Endothelial cell (in vitro differentiated cells): Measurements from ENCODE around the gene AFF1. TPM values are rescaled to one million over a fixed set of nuclear protein-coding genes. Genes with fewer than 3 reads are reported as not detected.

Experiments
- DNase-seq: peaks from one replicate; pipeline ENCODE4 v3.0.0; 2021; ENCODE audit warnings: low spot score
- H3K27ac Mint-ChIP-seq: one replicate; pipeline ENCODE4 v1.8.0; 2021; ENCODE audit warnings: mixed read lengths, inconsistent platforms; ENCODE audit not compliant: unreplicated experiment
- H3K27me3 Mint-ChIP-seq: one replicate; pipeline ENCODE4 v1.8.0; 2021; ENCODE audit warnings: mild to moderate bottlenecking, moderate library complexity, mixed read lengths, inconsistent platforms; ENCODE audit not compliant: unreplicated experiment
- H3K36me3 Mint-ChIP-seq: one replicate; pipeline ENCODE4 v1.8.0; 2021; ENCODE audit warnings: mild to moderate bottlenecking, low read depth, mixed read lengths, inconsistent platforms; ENCODE audit not compliant: unreplicated experiment
- H3K4me1 Mint-ChIP-seq: one replicate; pipeline ENCODE4 v1.8.0; 2021; ENCODE audit warnings: mild to moderate bottlenecking, mixed read lengths, inconsistent platforms; ENCODE audit not compliant: unreplicated experiment
- H3K4me3 Mint-ChIP-seq: one replicate; pipeline ENCODE4 v1.8.0; 2021; ENCODE audit warnings: mild to moderate bottlenecking, mixed read lengths, inconsistent platforms; ENCODE audit not compliant: unreplicated experiment
- H3K9me3 Mint-ChIP-seq: one replicate; pipeline ENCODE4 v1.8.0; 2021; ENCODE audit warnings: mixed read lengths, inconsistent platforms; ENCODE audit not compliant: unreplicated experiment
- total RNA-seq: library from RNA; stranded (reverse); fragmentation: NEBNext Ultra II Directional; extraction: Animal tissue kit (Norgen Biotek cat#: 25700); gene quantifications from one replicate; pipeline ENCODE4 v1.2.1, GENCODE V29; 2021; ENCODE audit not compliant: unreplicated experiment
- TF ChIP-seq, protein P1 (sequence below): fragments of 200-600 bp; sonication (generic); IDR thresholded peaks from one replicate; pipeline ENCODE4 v1.5.0; 2021; ENCODE audit warnings: antibody characterized with exemption; ENCODE audit not compliant: unreplicated experiment

AFF1 gene
- total RNA-seq, 1 donor from 2014 or later: 93.1 TPM

DNA sequence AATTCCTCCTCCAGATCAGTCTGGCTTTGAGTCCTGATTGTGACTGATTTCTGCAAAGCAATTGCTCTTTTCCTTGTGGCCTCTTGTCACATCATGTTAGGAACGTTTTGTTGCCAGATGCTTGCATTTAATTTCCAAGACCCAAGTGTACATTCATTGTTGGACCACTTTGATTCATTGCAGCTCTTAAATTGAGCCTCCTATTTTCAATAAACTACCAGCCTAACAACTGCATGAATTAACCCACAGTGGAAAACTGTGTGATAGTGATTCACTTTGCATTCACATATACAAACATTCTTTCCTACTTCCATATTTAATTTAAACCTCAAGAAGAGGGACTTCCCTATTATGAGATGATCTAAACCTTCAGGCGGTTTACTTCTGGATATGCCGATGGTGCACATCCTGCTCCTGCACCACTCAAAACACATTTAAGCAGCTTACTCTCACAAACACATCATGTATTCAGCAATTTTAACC is 118.4 kb downstream of the AFF1 start:
- Mint-ChIP-seq H3K4me3 (no peak overlapping the region), H3K27ac (no peak overlapping the region), H3K36me3 (peaks cover 29% of the 10 kb centered on the region), H3K4me1 (peaks cover 47% of the 10 kb centered on the region), H3K9me3 (no peaks in the 10 kb centered on the region), H3K27me3 (peaks cover 2% of the 10 kb centered on the region)
- no peak for DNase-seq
- TF ChIP-seq, protein P1, sequence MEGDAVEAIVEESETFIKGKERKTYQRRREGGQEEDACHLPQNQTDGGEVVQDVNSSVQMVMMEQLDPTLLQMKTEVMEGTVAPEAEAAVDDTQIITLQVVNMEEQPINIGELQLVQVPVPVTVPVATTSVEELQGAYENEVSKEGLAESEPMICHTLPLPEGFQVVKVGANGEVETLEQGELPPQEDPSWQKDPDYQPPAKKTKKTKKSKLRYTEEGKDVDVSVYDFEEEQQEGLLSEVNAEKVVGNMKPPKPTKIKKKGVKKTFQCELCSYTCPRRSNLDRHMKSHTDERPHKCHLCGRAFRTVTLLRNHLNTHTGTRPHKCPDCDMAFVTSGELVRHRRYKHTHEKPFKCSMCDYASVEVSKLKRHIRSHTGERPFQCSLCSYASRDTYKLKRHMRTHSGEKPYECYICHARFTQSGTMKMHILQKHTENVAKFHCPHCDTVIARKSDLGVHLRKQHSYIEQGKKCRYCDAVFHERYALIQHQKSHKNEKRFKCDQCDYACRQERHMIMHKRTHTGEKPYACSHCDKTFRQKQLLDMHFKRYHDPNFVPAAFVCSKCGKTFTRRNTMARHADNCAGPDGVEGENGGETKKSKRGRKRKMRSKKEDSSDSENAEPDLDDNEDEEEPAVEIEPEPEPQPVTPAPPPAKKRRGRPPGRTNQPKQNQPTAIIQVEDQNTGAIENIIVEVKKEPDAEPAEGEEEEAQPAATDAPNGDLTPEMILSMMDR: no peak

- Mint-ChIP-seq H3K27ac (peak overlapping the region; percentile 41), H3K4me1 (peaks cover 51% of the 10 kb centered on the region), H3K4me3 (no peak overlapping the region), H3K27me3 (peaks cover 7% of the 10 kb centered on the region), H3K9me3 (no peaks in the 10 kb centered on the region), H3K36me3 (peaks cover 29% of the 10 kb centered on the region)
- DNase-seq: no peak
- TF ChIP-seq, protein P1: peak; percentile 20
Measured at GRCh38 chr4:87053802-87054767, 119.3 kb downstream of the AFF1 start.

- peaks cover 24% of the 10 kb centered on the region for H3K36me3 Mint-ChIP-seq
- no peak overlapping the region for H3K4me3 Mint-ChIP-seq
- H3K27me3 Mint-ChIP-seq: peaks cover 7% of the 10 kb centered on the region
- H3K4me1 Mint-ChIP-seq: peaks cover 50% of the 10 kb centered on the region
- TF ChIP-seq, protein P1: no peak
- no peak for DNase-seq
- no peak overlapping the region for H3K27ac Mint-ChIP-seq
- no peaks in the 10 kb centered on the region for H3K9me3 Mint-ChIP-seq
Measured at GRCh38 chr4:87054900-87055299, 120.1 kb downstream of the AFF1 start.

- no peak overlapping the region for H3K4me3 Mint-ChIP-seq
- H3K4me1 Mint-ChIP-seq: peaks cover 50% of the 10 kb centered on the region
Measured at GRCh38 chr4:87055311-87055710, 120.5 kb downstream of the AFF1 start.

More at GRCh38 chr4:87055311-87055710, 120.5 kb downstream of the AFF1 start:
- H3K27me3 Mint-ChIP-seq: peaks cover 4% of the 10 kb centered on the region
- H3K27ac Mint-ChIP-seq: no peak overlapping the region
- no peak for DNase-seq
- TF ChIP-seq, protein P1: no peak
- H3K9me3 Mint-ChIP-seq: no peaks in the 10 kb centered on the region
- H3K36me3 Mint-ChIP-seq: peaks cover 24% of the 10 kb centered on the region
